GM18868 (cell line): ENCODE results near the gene PKP3.

ENCODE experiments used
- ATAC-seq: cut with Tn5 transposase; IDR thresholded peaks from one replicate; pipeline ENCODE4 v1.9.1; 2021; ENCODE audit warnings: mild to moderate bottlenecking, moderate library complexity; ENCODE audit not compliant: unreplicated experiment

PKP3 gene

DNA sequence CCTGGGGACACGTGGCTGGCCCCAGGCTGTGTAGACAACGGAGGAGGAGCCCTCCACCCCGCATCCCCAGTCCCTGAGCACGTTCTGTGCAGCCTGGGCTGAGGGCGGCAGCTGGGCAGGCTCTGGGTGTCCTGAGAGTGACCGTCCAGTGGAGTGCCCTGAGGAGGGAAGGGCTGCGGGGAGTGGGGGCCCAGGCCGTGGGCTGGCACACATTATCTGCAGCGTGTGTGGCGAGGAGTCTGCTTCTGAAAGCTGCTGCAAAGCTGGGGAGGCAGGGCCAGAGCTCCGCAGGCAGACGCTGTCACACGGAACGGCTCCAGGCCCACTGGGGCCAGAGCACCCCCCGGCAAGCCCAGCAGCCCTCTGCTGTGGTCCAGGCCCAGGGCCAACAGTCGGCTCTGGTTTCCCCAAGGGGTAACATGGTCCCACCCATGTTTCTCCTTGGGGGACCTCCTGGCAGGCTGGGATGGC, 48.6 kb downstream of the PKP3 start:
- no peak for ATAC-seq

DNA sequence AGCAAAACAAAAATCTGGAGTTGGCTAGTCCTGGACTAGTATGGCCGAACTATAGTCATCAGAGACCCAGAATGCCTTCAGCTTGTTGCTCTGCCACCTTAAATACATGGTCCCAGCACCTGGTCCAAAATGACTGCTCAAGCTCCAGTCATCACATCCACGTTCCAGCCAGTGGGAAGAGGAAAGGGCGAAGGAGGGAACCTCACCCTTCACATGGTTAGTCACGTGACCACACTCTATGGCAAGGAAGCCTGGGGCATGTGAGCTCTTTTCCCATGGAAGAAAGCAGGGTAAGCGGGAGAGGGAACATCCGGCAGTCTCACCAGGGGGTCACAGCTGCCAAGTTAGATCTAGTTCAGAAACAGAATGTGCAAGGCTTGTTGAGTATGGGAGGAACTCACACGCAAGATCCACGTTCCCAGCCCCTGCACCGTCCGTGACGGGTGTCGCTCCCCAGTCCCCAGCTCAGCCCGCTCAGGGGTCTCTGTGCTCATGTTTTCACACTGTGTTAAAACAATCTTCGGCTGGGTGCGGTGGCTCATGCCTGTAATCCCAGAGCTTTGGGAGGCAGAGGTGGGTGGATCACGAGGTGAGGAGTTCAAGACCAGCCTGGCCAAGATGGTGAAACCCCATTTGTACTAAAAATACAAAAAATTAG, 49.7 kb downstream of the PKP3 start:
- no peak for ATAC-seq

DNA sequence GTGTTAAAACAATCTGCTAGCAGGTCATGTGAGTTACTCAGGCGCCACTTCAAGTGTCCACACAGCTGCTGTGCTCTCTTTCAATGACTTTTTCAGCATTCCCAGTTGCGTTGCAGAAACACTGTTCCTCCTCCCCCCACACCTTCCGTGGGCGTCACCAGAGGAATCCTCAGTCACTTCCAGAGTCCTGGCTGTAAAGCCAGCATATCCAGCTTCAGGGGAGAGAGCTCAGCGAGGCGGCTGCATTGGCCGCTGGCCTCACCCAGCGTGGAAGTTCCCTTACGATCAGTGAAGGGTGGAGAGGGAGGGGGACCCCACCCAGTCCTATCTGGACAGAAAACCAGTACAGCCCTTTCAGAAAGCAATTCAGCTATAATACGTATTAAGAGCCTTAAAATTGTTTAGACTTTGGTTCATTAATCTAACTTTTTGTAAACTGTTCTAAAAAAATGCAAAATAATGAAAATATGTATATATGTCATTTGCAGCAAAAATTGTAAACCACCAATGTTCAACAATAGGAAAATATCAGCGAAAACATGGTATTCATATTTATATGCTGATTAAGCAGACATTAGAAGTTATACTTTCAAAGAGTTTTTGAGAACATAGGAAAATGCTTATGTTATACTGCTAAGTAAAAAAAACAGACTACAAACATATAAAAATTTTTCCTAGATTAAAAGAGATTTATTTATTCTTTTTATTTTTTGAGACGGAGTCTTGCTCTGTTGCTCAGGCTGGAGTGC, 50.6 kb downstream of the PKP3 start:
- ATAC-seq = no peak

DNA sequence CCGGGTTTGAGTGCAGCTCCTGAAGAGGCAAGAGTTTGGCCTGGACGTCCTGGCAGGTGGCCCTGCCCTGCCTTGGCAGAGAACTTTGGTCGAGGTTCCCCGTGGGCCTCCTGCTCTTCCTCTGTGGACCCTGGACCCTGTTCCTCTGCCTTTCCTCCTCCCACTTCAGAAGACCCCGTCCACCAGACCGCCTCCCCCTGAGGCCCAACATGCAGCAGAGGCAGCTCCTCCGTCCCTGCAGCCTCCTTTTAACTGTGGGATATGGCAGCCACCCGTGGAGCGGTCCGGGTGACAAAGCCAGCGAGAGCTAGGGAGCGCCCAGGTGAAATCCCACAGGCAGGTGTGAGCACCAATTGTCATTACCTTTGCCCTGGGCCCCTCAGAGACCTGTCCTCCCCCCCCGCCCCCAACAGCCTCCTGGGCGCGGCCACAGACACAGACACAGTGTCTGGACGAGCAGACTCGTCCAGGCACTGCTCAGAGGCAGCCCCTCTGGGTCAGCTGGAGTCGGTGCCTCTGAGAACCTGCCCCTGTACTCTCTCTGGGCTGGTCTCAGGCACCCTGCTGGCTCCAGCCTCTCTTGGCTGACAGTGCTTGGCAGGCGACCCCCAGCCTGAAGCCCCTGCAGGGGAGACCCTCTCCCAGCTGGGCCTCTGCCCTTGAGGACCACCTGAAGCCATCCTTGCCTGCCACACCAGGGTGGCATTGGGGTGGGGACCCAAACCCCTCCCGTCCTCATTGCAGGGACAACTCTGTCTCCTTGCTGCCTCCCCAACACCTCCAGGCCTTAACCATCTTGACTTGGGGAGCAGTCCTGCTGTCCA, 52.0 kb downstream of the PKP3 start:
- ATAC-seq = no peak

DNA sequence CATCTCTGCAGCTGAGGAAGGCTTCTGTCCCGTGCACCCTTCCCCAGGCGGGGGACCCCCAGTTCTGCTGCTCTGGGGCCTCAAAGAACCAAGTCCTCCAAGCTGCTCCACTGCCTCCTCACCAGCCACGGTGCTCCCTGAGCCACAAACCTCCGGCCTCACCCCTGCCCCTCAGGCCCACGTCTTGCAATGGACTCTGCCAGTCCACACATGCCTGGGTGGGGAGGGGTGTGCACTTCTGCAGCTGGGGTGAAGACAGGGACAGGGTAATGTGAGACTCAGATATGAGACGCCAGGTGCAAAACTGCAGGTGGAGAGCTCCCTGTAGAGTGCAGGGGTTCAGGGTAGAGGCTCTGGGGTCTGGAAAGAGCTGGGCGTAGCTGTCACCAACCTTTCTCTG, 52.9 kb downstream of the PKP3 start:
- ATAC-seq = no peak

DNA sequence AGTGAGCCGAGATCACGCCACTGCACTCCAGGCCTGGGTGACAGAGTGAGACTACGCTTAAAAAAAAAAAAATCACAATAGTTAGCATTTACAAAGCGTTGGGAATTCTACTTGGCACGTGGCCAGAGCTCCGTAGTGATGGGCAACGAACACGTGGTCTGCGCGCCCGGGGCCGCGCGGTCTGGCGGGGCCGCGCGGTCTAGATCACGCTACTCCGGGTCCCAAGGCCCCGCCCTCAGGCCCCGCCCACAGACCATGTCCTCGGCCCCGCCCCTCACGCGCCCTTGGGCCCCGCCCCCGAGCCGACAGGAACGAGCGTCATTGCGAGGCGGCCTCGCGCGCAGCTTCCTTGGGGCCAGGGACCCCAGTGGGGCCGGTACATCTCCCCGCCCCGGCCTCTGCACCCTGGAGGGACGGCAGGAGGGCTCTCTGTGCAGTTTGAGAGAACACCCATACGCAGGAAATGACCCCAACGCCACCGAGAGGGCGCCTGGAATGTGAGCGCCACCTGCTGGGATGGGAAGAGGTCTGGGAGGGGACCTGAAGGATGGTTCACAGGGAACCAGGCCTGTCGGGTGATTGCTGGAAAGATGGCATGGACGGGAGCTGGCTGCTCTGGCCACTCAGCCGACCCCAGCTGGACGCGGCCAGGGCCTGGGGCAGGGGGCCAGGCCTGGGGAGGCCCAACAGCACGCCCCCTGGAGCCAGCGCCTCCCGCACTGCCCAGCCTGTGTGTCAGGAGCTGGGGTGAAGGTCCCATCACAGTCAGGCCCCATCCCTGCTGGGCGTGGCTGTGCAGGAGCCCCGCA, 54.1 kb downstream of the PKP3 start:
- ATAC-seq = peak; percentile 43

DNA sequence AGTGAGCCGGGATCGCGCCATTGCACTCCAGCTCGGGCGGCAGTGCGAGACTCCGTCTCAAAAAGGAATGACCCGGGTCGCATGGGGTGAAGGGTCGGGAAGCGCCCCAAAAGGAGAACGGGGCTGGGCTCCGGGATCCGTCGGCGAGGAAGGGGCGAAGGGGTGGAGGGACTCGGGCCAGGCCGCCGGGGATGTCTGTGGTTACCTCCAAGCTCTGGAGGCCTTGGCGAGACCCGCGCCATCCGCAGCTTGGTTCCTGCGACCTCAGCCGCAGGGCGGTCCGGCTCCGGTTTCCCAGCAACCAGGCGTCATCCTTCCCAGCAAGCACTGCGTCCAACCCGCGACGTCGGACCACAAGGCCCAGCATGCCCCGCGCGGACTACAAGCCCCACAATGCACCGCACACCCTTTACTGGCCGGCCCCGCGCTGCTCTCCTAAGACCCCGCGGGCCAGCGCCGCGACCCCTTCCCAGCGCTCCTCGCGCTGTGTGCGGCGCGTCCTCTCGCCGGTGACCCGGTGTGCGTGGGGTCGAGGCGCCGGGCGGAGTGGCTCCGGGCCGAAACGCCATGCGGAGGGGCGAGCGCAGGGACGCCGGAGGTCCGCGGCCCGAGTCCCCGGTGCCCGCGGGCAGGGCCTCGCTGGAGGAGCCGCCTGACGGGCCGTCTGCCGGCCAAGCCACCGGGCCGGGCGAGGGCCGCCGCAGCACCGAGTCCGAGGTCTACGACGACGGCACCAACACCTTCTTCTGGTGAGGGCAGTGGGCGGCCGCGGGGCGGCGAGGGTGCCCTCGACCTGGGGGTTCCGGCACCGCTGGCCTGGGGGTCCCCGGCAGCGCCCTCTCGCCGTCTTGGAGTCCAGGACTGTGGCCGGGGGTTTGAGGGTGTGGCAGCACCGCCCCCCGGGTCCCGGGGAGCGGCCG, 56.1 kb downstream of the PKP3 start, which contains the start of gene PTDSS2:
Gene PTDSS2, plus strand, starts transcription at position 391 of the 920 bp plus-strand sequence. Its CDS starts 177 bp downstream, at position 568.
- peak; percentile 78 for ATAC-seq

DNA sequence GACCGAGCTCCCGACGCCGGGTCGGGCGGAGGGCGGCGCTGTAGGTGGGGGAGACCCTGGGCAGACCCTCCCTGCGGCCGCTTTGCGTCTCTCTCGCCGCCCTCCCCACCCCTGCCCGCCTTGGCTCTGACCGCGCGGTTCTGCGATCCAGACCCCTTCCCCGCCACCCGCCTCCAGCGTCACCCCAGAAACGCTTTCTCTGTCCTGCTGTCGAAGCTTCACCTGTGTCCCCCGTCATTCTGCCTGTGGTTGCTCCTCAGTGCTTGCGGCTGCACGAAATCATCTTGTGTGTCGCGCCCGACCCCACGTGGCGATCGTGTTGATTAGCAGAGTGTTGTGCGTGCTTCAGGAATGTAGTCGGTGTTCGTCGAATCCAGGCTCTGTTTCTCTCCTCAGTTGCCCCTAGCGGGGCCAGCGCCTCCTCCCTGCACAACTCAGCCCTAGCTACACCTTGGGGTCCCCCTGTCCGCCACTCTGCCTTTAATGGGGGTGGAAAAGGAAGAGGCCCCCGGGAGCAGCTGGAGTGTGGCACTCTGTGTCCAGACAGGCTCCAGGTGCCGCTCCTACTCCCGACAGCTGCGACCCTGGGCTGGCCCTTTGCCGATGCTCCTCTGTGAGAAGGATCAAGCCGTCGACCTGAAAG, 56.9 kb downstream of the PKP3 start:
- no peak for ATAC-seq

DNA sequence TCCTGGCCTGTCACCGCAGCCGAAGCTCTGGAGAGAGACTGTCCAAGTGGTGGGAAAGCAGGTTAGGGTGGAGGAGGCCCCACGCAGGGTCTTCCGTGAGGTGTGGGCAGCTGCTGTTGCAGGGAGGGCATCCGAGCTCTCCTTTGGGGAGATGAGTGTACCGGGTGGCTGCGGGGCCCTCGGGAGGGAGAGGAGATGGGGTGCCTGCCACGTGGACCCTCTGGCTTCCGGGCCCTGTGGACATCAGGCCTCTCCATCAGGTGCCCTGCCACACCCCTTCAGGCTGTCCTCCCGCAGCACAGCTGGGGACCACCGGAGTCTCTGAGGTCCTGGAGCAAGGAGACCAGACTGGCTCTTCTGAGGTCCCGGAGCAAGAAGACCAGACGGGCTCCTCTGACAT, 57.7 kb downstream of the PKP3 start:
- ATAC-seq = no peak

DNA sequence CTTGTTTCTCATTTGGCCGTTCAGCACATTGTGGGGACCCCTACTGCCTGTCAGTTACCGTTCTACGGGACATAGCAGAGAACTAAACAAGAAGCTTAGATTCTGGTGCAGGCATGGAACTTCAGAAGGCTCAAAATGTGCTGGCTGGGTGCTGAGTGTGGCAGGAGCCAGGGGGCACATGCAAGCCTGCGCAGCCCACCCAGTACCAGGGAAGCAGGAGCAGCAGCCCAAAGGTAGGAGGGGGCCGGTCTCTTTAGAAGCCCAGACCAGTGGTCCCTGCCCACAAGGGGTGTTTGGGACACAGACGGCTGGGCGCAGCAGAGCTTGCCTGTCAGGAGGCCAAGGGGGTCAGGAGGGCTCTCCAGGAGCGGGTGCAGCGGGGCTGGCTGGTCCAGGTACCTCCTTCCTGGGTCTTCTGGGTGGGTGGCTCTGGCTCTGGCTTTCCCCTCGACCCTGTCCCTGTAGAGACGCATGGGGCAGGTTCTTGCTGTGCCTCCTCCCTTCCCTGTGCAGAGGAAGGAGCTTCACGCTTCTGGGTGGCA, 58.3 kb downstream of the PKP3 start:
- no peak for ATAC-seq

DNA sequence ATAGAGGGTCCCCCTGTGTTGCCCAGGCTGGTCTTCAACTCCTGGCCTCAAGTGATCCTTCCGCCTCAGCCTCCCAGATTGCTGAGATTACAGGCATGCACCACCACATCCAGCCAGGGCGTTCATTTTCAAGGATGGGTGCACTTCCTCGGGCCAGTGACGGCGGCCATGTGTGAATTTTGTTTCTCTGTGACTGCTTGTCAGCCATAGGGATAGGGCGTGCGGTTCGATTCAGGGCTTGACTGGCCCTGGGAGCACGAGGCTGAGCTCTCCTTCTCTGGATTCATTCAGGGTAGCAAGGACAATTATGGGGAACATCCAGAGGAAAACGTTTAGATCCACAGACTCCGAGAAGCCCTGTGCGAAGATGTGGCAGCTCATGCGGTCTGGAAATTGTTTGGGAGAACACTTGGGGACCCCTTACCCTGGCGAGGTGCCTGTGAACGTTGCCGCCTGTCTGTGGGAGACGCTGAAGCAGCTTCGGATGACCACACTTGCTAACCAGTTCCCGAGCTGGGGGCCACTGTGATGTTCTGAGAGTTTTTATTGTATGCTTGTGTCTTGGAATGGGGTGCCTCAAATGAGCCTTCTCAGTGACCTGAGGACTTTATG, 59.0 kb downstream of the PKP3 start:
- ATAC-seq = no peak

DNA sequence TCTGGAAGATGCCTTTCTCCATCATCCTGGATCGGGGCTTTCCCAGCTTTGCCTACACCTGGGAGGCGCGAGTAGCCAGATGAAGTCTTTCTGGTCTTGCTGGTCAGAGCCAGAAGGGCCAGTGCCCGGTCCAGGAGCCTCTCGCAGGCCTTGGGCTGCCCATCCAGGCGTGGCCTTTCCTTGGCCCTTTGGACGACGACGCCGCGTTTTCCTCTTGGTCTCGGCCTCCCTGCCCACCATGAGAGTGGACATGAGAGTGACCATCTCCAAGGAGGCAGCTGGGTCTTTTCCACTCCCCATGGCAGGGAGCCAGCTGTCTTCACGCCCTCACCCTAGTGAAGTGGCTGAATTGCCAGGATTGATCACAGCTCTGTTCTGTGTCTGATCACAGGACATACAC, 59.6 kb downstream of the PKP3 start:
- no peak for ATAC-seq

DNA sequence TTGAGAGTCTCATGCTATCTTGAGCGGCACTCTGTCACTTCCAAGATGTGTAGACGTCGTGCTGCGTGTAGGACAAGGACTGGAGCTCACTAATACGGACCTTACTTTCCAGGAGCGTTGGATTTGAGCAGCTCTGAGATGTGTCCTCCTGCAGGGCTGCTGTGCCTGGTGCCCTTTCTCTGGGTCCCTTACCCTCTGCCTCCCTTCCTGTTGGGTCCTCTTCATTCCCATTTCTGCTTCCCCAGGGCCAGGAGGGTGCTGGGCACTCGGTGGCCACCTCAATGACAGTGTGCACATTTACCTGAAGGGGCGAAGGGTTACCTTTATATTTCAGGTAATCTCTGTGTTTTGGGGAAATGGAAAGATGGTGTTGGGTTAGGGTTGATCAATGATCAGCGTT, 60.0 kb downstream of the PKP3 start:
- ATAC-seq = no peak
